MM.1S (cell line): ENCODE results near the gene MYO1C.

Experiments used
- DNase-seq: peaks from one replicate; pipeline ENCODE4 v3.0.0-alpha.2; 2015
- H2AFZ ChIP-seq: fragments of 300-600 bp; sonication (generic); 2 replicates; pipeline ENCODE4 v1.6.0; 2016; ENCODE audit warnings: antibody characterized with exemption, low read length
- H3F3A ChIP-seq: fragments of 300-600 bp; sonication (generic); 2 replicates; pipeline ENCODE4 v1.6.1; 2016; ENCODE audit warnings: mild to moderate bottlenecking, antibody characterized with exemption, low read length, moderate library complexity, mixed read lengths; ENCODE audit not compliant: insufficient read depth
- H3K27ac ChIP-seq: fragments of 300-600 bp; sonication (generic); 2 replicates; pipeline ENCODE4 v1.5.1; 2016; ENCODE audit warnings: mild to moderate bottlenecking, low read length
- H3K27me3 ChIP-seq: fragments of 300-600 bp; sonication (generic); replicated peaks from 2 replicates; pipeline ENCODE4 v1.6.0; 2016; ENCODE audit warnings: low read length; ENCODE audit not compliant: insufficient read depth
- H3K36me3 ChIP-seq: fragments of 300-600 bp; sonication (generic); replicated peaks from 2 replicates; pipeline ENCODE4 v1.6.1; 2016; ENCODE audit warnings: mild to moderate bottlenecking, low read length, mixed read lengths; ENCODE audit not compliant: insufficient read depth
- H3K4me1 ChIP-seq: fragments of 300-600 bp; sonication (generic); 2 replicates; pipeline ENCODE4 v1.6.1; 2016; ENCODE audit warnings: low read length, mixed read lengths
- H3K4me2 ChIP-seq: fragments of 300-600 bp; sonication (generic); 2 replicates; pipeline ENCODE4 v1.6.0; 2016; ENCODE audit warnings: low read depth, low read length
- H3K4me3 ChIP-seq: fragments of 300-600 bp; sonication (generic); 2 replicates; pipeline ENCODE4 v1.5.1; 2016; ENCODE audit warnings: low read length, mixed read lengths
- H3K79me2 ChIP-seq: fragments of 300-600 bp; sonication (generic); 2 replicates; pipeline ENCODE4 v1.6.1; 2016; ENCODE audit warnings: mixed run types, low read length, mixed read lengths
- H3K9ac ChIP-seq: fragments of 300-600 bp; sonication (generic); 2 replicates; pipeline ENCODE4 v1.6.1; 2016; ENCODE audit warnings: low read length, mixed read lengths
- H3K9me2 ChIP-seq: fragments of 300-600 bp; sonication (generic); replicated peaks from 2 replicates; pipeline ENCODE4 v1.6.1; 2016; ENCODE audit warnings: mild to moderate bottlenecking, low read length, mixed read lengths; ENCODE audit not compliant: insufficient read depth
- H3K9me3 ChIP-seq: fragments of 300-600 bp; sonication (generic); replicated peaks from 2 replicates; pipeline ENCODE4 v1.6.1; 2016; ENCODE audit warnings: mild to moderate bottlenecking, low read length, mixed read lengths; ENCODE audit not compliant: insufficient read depth
- H4K20me1 ChIP-seq: fragments of 300-600 bp; sonication (generic); 2 replicates; pipeline ENCODE4 v1.6.1; 2016; ENCODE audit warnings: mild to moderate bottlenecking, low read length, moderate library complexity, mixed read lengths; ENCODE audit not compliant: insufficient read depth
- EZH2 ChIP-seq: fragments of 300-600 bp; sonication (generic); optimal IDR thresholded peaks from 2 replicates; pipeline ENCODE3; 2017; ENCODE audit warnings: low read depth, mild to moderate bottlenecking, antibody characterized with exemption, low read length, mixed read lengths
- EZH2phosphoT487 ChIP-seq: fragments of 300-600 bp; sonication (generic); IDR thresholded peaks from 2 replicates; pipeline ENCODE4 v1.6.1; 2018; ENCODE audit warnings: antibody characterized with exemption, low read length
- TF ChIP-seq, protein P1 (sequence below): fragments of 300-600 bp; sonication (generic); IDR thresholded peaks from 2 replicates; pipeline ENCODE4 v1.5.1; 2016; ENCODE audit warnings: antibody characterized with exemption, low read length, mixed read lengths

Gene MYO1C

DNA sequence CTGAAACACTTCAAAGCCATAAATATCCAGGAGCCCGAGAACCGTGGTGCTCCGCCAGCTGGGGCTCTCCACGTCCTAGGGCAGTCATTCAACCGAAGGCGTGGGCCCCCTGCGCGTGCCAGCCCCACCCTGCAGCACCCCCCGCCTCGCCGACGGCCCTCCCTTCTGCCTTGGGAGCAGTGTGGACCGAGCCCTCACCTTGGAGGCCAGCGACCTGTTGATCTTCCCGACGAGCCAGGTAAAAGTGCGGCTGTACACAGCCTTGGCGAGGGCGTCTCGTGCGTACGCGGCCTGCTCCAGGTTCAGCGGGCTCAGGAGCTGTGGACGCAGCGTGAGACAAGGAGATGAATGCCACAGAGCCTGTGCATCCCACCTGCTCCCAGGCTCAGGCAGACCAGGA is 14.1 kb downstream of the MYO1C start:
- TF ChIP-seq EZH2phosphoT487 (no peak), EZH2 (no peak)
- TF ChIP-seq, protein P1, sequence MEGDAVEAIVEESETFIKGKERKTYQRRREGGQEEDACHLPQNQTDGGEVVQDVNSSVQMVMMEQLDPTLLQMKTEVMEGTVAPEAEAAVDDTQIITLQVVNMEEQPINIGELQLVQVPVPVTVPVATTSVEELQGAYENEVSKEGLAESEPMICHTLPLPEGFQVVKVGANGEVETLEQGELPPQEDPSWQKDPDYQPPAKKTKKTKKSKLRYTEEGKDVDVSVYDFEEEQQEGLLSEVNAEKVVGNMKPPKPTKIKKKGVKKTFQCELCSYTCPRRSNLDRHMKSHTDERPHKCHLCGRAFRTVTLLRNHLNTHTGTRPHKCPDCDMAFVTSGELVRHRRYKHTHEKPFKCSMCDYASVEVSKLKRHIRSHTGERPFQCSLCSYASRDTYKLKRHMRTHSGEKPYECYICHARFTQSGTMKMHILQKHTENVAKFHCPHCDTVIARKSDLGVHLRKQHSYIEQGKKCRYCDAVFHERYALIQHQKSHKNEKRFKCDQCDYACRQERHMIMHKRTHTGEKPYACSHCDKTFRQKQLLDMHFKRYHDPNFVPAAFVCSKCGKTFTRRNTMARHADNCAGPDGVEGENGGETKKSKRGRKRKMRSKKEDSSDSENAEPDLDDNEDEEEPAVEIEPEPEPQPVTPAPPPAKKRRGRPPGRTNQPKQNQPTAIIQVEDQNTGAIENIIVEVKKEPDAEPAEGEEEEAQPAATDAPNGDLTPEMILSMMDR: no peak
- Histone ChIP-seq H3K4me2 (no peak overlapping the region), H3K9me2 (no peaks in the 10 kb centered on the region), H4K20me1 (no peaks in the 10 kb centered on the region), H3K79me2 (no peaks in the 10 kb centered on the region), H3K9me3 (no peaks in the 10 kb centered on the region), H3K36me3 (no peaks in the 10 kb centered on the region), H3K4me3 (no peak overlapping the region), H3K27ac (no peak overlapping the region), H3K9ac (no peak overlapping the region), H2AFZ (no peak overlapping the region), H3F3A (no peaks in the 10 kb centered on the region), H3K4me1 (no peaks in the 10 kb centered on the region), H3K27me3 (no peaks in the 10 kb centered on the region)
- no peak for DNase-seq

- Histone ChIP-seq H3K27me3 (no peaks in the 10 kb centered on the region), H3K9me3 (no peaks in the 10 kb centered on the region), H3K4me2 (no peak overlapping the region), H3K4me3 (no peak overlapping the region), H3K4me1 (no peaks in the 10 kb centered on the region), H3K9me2 (no peaks in the 10 kb centered on the region), H3K27ac (no peak overlapping the region), H3F3A (no peaks in the 10 kb centered on the region), H3K36me3 (no peaks in the 10 kb centered on the region), H3K9ac (no peak overlapping the region), H2AFZ (no peak overlapping the region), H4K20me1 (no peaks in the 10 kb centered on the region), H3K79me2 (no peaks in the 10 kb centered on the region)
- TF ChIP-seq EZH2phosphoT487 (no peak), EZH2 (no peak)
- TF ChIP-seq, protein P1: no peak
- DNase-seq: no peak
These were observed 17.1 kb downstream of the MYO1C start for GRCh38 chr17:1475321-1475854.

DNA sequence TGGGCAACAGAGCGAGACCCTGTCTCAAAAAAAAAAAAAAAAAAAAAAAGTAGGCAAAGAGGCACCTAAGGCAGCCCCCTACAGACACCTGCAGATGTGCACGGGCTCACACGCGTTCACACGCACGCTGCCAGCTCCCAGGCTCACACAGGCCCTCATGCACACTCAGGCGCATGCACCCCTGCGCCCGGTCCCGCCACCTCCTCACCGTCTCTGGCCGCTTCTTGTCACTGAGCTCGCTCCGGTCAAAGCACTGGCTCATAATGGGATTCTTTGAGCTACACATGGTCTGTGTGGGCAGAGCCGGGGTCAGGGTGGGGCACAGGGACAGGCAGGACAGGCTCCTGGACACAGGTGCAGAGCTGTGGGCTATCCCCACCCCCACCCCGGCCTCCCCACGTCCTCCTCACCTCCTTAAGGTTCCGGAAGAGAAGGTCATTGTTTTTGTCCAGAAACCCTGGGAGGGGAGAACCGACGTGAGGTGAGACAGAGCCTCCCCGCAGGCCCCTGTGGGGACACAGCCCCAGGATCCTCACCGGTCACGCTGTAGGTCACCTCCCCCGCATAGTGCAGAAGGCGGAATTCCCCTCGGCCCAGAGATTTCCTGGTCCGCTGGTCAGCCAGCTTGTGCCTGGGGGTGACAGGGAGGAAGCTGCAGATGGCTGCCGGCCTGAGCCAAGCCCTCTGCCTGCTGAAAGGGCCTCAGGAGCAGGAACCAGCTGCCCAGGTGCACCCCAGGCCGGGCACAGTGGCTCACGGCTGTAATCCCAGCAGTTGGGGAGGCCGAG is 17.9 kb downstream of the MYO1C start:
- TF ChIP-seq, protein P1: no peak
- TF ChIP-seq EZH2 (no peak), EZH2phosphoT487 (no peak)
- no peaks in the 10 kb centered on the region for H4K20me1 ChIP-seq
- no peaks in the 10 kb centered on the region for H3K79me2 ChIP-seq
- no peak overlapping the region for H2AFZ ChIP-seq
- DNase-seq: no peak
- no peaks in the 10 kb centered on the region for H3F3A ChIP-seq
- no peaks in the 10 kb centered on the region for H3K9me2 ChIP-seq
- no peaks in the 10 kb centered on the region for H3K36me3 ChIP-seq
- no peaks in the 10 kb centered on the region for H3K27me3 ChIP-seq
- no peak overlapping the region for H3K9ac ChIP-seq
- no peak overlapping the region for H3K27ac ChIP-seq
- no peaks in the 10 kb centered on the region for H3K4me1 ChIP-seq
- no peaks in the 10 kb centered on the region for H3K9me3 ChIP-seq
- no peak overlapping the region for H3K4me3 ChIP-seq
- no peak overlapping the region for H3K4me2 ChIP-seq
